B cell (primary cell): ENCODE results near the gene EVC.

Experiments
- EZH2 ChIP-seq: IDR thresholded peaks from 2 replicates; pipeline ENCODE4 v1.6.1; 2012; ENCODE audit warnings: borderline replicate concordance, low read depth, mild to moderate bottlenecking, moderate library complexity, low read length; ENCODE audit not compliant: insufficient read depth, poor library complexity, severe bottlenecking
- TF ChIP-seq, protein P1 (sequence below): fragments of 200-600 bp; IDR thresholded peaks from one replicate; pipeline ENCODE4 v1.8.0; 2022; ENCODE audit warnings: antibody characterized with exemption, mild to moderate bottlenecking

- TF ChIP-seq, protein P1, sequence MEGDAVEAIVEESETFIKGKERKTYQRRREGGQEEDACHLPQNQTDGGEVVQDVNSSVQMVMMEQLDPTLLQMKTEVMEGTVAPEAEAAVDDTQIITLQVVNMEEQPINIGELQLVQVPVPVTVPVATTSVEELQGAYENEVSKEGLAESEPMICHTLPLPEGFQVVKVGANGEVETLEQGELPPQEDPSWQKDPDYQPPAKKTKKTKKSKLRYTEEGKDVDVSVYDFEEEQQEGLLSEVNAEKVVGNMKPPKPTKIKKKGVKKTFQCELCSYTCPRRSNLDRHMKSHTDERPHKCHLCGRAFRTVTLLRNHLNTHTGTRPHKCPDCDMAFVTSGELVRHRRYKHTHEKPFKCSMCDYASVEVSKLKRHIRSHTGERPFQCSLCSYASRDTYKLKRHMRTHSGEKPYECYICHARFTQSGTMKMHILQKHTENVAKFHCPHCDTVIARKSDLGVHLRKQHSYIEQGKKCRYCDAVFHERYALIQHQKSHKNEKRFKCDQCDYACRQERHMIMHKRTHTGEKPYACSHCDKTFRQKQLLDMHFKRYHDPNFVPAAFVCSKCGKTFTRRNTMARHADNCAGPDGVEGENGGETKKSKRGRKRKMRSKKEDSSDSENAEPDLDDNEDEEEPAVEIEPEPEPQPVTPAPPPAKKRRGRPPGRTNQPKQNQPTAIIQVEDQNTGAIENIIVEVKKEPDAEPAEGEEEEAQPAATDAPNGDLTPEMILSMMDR: no peak
- no peak for TF ChIP-seq EZH2
Observed at GRCh38 chr4:5732158-5732557, 21.2 kb downstream of the EVC start.
